ENCODE data around the gene IPO4.

- no peak for TF ChIP-seq CTCF (conservative IDR thresholded peaks at IDR 0.05; ENCODE audit: low read depth, low read length)
- no peak for TF ChIP-seq EZH2 (IDR thresholded peaks at IDR 0.05; ENCODE audit: borderline replicate concordance, low read depth, low read length, poor library complexity, severe bottlenecking)
These were observed 43.6 kb upstream of the IPO4 start, which contains the start of gene NEDD8 for GRCh38 chr14:24232121-24232644.
